HT-29 (cell line): ENCODE measurements around the gene TCIRG1. TPM values are rescaled to one million over a fixed set of nuclear protein-coding genes. Genes with fewer than 3 reads are reported as not detected.

Experiments used
- DNase-seq: peaks from one replicate; pipeline ENCODE4 v3.0.0-alpha.2; 2015; ENCODE audit warnings: low spot score
- total RNA-seq: library from RNA; depleted of rRNA; stranded (reverse); fragments of >200 nt; shearing (Covaris generic); gene quantifications from 2 replicates; pipeline ENCODE4 v1.2.3, GENCODE V29; 2014

Gene TCIRG1
- total RNA-seq, 1 experiment from 2014 or later = 232 TPM

DNA sequence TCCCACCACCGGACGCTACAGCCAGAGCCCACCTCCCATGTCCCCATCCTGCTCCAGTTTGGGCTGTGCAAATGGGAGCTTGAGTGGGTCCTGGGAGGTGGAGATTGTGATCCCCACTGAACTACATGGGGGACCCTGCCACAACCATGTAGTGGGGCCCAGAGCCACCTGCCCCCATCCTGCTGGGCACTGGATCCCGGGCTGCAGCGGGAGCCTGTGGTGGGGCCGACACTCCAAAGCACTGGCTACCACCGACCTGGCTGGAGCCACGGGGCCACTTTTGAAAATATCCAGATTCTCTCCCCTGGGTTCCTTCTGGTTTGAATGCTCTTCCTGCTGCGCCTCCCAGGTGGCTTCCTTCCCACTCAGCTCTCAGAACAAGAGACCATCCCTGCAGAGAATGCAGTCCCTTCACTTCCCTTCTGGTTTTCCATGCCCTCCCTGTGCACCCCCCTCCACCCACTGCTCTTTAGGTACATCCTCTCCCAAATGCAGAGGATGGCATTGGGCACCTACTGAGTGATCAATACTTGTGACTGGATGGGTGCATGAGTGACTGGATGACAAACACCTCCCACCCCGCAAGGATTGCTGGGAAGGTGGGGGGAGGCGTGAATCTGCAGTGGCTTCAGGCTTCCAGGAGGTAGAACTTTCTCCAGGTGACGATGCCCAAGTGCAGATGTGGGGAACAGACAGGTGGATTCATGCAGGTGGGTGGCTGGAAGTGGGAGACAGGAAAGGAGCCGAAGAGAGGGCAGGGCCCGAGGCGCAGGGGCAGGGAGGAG, 34.1 kb upstream of the TCIRG1 start:
- DNase-seq = no peak

DNA sequence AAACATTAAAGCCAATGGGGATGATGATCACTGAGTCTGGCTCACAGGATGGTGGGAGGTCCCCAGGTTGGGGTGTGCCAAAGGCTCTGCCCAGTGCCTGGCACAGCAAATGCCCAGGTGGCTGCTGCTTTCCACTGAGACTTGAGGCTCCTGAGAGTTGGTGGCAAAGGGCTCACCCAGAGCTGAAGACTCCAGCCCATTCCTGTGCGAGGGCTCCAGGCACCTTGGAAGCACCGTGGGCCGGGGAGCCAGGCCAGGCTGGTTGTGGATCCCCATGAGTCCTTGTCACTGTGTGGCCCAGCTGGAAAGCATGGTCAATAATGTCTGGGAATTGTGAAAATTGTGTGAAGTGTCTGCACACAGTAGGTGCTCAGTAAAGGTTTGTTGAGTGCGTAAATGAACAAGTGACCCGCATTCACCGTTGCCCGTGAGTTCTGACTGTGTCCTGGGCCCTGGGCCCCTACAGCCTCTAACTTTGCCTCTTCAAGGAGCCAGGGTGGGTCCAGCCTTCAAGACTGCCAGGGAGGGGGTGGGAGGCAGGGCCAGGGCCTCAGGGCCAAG, 32.1 kb upstream of the TCIRG1 start:
- no peak for DNase-seq

- DNase-seq = no peak
Measured at GRCh38 chr11:68007498-68008380, 31.1 kb upstream of the TCIRG1 start.

DNA sequence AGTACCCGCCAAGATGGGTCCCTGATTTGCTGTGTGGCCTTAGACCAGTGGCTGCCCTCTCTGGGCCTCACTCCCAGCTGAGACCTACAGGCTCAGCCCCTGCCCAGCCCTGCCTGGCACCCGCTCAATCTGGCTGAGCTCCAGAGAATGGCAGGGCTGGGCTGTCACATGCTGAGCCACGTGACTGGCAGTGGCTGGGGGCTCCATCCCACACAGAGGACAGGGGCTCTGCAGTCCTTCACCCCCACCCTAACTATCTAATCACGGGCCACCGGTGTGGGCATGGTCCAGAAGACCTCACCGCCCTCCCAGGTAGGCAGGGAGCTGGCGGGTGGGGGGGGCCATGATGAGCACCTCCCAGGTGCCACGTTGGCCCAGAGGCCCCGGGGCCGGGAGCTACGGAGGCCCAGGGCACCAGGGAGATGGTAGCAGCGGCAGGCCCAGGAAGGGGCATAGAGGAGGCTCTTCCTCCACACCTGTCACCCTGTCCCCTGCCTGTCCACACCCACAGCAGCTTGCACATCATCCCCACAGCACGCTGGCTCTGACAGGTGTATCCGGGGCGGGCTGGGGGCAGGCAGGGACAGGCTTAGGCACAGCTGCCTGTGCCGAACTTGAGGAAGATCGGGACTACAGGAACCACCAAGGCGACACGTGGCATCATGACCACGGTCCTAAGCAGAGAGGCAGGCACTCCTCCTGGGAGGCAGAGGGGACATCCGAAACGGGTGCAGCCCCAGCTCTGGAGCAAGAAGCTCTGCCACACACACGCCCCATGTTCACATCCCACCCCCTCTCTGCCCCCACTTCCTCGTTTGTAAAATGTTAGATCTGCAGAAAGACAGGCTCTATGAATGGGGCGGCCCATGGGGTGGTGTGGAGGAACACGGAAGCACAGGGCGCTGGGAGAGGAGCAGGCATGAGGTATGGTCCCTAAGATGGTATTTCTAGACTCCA, 30.2 kb upstream of the TCIRG1 start:
- peak; percentile 82 for DNase-seq

DNA sequence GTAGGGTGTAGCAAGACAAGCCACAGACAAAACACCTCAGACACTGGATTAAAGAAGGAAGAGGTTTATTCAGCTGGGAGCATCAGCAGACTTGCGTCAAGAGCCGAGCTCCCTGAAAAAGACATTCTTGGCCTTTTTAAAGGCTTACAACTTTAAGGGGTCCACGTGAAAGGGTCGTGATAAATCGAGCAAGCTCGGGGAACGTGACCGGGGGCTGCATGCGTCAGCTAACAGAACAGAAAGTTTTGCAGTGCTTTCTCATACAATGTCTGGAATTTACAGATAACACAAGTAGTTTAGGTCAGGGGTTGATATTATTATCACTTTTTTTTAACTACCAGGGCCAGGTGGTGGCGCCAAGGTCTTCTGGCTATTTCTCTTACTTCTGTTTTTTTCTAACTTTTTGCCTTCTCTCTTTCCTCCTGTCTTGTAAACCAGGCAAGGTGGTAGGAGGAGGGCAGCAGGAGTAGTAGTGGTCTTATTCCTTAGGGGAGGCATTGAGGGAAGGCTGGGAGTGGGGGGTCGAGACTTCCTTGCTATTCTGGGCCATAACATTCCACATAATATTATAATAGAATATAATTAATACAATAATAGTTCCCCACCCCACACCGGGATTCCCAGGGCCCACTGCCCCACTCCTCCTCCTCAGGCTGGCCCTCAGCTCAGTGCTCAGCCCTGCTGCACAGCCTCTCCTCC, 29.3 kb upstream of the TCIRG1 start:
- peak; percentile 69 for DNase-seq

GRCh38 chr11:68010090-68011041, 28.5 kb upstream of the TCIRG1 start, which contains the start of gene ALDH3B1:
Gene ALDH3B1, plus strand, starts transcription at chr11:68010327. Its CDS starts 4,971 bp downstream, at chr11:68015298.
- peak; percentile 96 for DNase-seq

DNA sequence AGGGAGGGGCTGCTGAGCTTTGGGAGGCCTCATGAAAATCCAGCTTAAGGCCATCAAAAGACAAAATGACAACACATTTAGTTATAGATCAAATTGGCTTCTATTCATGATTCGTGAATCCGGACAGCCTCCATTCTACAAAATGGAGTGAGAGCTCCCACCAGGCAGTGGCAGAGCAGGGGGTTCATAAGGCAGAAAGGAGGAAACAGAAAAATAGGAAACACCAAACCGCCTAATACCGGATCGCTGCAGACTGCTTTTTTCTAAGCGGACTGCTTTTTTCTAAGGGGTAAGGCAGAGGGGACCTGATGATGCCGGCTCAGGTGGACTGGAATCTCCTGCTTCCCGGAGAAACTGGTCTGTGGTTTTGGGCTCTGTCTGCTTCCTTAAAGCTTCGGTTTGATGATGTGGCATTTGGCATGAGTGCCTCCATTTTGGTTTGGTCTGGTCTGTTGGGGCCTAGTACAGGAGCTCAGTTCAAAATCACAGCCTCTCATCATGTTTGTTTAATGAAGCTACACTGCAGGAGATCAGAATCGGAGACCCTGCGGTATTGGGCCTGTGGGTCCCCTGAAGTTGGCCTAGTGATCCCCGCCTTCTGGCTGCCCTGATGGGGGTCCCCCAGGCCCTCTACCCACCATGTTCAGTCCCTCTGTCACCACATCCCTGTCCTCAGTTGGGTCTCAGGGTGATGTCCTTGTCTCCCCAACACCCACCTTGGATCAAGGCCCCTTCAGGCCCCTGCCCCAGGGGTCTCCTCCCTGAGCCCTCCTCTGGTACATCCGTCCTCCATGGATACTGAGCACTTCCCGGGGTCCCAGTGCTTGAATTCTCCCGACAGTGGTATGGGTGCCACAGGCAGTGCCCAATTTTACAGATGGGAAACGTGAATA, 27.5 kb upstream of the TCIRG1 start:
- no peak for DNase-seq

DNA sequence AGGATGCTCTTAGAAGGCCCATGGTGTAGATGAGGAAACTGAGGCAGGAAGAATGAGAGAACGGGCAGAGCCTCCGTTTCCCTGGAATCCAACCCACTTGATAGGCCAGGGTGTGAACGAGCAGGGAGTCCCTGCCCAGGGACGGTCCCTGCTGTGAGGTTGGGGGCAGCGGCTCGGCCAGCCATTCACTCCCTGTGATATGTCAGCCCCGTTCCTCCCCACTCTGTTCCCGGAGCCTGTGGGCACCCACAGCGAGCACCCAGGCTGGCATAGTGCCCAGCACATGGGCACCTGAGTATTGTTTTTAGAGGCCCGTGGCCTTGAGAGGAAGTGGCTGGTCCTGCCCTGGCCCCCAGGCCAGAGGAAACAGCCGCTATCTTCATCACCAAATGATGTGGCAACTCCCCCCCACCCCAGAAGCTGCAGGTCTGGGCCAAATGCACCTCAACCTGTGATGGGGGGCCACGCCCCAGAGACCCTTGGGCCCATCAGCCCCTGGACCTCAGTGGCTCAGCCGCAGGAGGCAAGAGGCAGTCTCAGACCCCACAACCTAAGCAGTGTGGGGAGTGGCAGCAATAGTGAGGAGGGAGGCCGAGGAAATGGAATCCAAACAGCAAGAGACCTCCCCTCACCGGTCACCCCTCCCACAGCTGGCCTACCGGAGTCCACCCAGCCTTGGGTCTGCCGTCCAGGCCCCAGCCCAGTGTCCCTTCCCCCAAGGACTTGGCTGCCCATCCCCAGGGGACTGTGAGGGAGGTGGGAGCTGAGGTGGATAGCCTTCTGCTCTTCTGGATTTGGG, 26.6 kb upstream of the TCIRG1 start:
- DNase-seq = no peak

- DNase-seq = peak; percentile 99
Measured at GRCh38 chr11:68012843-68013610, 25.8 kb upstream of the TCIRG1 start.

GRCh38 chr11:68013611-68014156, 25.1 kb upstream of the TCIRG1 start:
- no peak for DNase-seq

- peak; percentile 97 for DNase-seq
Measured at GRCh38 chr11:68014157-68014946, 24.5 kb upstream of the TCIRG1 start.

DNA sequence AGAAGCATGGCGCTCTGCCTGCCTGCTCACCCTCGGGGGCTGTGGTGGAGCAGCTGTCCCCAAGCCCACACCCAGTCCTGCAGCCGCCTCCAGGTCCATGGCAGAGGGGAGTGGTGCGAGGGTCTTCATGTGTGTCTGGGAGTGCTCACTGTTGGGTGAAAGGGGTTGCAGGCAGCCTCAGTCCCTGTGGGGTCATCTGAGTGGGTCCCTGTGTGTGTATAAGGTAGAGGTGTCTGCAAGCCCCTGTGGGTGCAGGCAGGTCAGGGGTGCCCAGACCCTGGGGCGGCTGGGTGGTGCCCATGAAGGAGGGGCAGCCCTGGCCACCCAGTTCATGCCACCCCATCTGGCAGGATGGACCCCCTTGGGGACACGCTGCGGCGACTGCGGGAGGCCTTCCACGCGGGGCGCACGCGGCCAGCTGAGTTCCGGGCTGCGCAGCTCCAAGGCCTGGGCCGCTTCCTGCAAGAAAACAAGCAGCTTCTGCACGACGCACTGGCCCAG, 23.8 kb upstream of the TCIRG1 start:
- no peak for DNase-seq

DNA sequence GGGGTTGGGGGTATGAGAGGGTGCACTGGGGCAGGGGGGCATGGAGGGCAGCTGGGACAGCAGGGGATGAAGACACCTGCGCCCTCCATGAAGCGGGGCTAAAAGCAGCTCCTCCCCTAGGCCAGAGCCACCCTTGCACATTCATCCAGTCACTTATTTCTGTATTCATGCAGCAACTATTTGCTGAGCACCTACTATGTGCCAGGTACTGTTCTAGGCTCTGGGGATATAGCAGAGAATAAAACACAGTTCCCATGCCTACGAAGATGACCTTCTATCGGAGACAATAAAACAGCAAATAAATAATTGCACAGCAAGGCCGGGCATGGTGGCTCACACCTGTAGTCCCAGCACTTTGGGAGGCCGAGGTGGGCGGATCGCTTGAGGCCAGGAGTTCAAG, 23.4 kb upstream of the TCIRG1 start:
- no peak for DNase-seq

DNA sequence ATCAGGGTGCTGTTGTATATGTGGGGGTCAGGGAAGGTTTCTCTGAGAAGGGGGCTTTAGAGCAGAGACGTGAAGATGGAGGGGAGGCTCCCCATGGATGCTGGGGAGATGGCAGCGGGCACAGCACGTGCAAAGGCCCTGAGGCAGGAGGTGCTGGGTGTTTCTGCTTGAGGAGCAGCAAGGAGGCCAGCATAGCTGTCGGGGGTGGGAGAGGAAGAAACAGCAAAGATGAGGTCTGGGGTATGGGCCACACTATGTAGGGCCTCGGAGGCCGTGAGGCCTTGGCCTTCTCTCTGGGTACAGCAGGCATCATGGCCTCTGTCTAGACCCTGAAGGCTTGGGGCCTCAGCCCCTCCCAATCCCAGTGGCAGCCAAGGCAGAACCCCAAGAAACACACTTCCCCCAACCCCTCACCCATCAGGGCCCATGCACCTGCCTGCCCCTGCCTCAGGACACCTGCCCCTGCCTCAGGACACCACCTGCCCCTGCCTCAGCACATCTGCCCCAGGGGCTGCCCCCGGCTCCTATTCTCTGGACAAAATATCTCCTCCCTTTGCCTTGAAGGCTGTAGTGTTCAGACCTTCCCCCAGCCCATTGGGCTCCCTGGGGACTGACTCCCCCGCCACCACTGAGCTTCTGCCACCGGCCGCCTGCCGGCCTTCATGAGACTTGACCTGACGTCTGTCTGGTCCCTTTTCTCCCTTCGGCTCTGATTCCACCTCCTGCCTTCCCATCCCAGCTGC, 22.5 kb upstream of the TCIRG1 start:
- no peak for DNase-seq
